ENCODE data around the gene TBL1Y. TPM values are rescaled to one million over a fixed set of nuclear protein-coding genes. Genes with fewer than 3 reads are reported as not detected.

The TBL1Y gene
- total and polyA plus RNA-seq, 10 of the 15 experiments (the other 5 are each of a cell fraction or from before 2014, with no cell fraction given), result not detected

- TF ChIP-seq, protein P1, sequence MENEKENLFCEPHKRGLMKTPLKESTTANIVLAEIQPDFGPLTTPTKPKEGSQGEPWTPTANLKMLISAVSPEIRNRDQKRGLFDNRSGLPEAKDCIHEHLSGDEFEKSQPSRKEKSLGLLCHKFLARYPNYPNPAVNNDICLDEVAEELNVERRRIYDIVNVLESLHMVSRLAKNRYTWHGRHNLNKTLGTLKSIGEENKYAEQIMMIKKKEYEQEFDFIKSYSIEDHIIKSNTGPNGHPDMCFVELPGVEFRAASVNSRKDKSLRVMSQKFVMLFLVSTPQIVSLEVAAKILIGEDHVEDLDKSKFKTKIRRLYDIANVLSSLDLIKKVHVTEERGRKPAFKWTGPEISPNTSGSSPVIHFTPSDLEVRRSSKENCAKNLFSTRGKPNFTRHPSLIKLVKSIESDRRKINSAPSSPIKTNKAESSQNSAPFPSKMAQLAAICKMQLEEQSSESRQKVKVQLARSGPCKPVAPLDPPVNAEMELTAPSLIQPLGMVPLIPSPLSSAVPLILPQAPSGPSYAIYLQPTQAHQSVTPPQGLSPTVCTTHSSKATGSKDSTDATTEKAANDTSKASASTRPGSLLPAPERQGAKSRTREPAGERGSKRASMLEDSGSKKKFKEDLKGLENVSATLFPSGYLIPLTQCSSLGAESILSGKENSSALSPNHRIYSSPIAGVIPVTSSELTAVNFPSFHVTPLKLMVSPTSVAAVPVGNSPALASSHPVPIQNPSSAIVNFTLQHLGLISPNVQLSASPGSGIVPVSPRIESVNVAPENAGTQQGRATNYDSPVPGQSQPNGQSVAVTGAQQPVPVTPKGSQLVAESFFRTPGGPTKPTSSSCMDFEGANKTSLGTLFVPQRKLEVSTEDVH (IDR thresholded peaks at IDR 0.05; ENCODE audit: low read depth, partially characterized antibody), result no peak
- TF ChIP-seq EGR1 (IDR thresholded peaks at IDR 0.05; ENCODE audit: borderline replicate concordance in 1 of 2, low read depth in 2 of 2, low read length in 2 of 2) (no peak), NFXL1 (IDR thresholded peaks at IDR 0.05; ENCODE audit: borderline replicate concordance) (no peak), ZNF687 (IDR thresholded peaks at IDR 0.05) (no peak), KLF5 (IDR thresholded peaks at IDR 0.05; ENCODE audit: partially characterized antibody) (no peak), HDAC6 (IDR thresholded peaks at IDR 0.05; ENCODE audit: unreplicated experiment) (no peak), MTA2 (IDR thresholded peaks at IDR 0.05; ENCODE audit: low read depth) (no peak), ZBED1 (IDR thresholded peaks at IDR 0.05; ENCODE audit: borderline replicate concordance) (no peak), IRF3 (IDR thresholded peaks at IDR 0.05) (no peak), HCFC1 (IDR thresholded peaks at IDR 0.05; ENCODE audit: low read length) (no peak), RAD21 (IDR thresholded peaks at IDR 0.05; ENCODE audit: insufficient read depth, low read depth, low read length) (no peak)
Observed at GRCh38 chrY:7056886-7057285, 146.4 kb downstream of the TBL1Y start (continued).

Measured in GM12878 (cell line).